ENCODE data around the gene CD247. TPM values are rescaled to one million over a fixed set of nuclear protein-coding genes. Genes with fewer than 3 reads are reported as not detected.

Gene CD247
- polyA plus RNA-seq, 1 of the 3 experiments (the other 2 are of a cell fraction), result 0.08 TPM

GRCh38 chr1:167454304-167454893 lies 63.9 kb downstream of the CD247 start:
- Histone ChIP-seq H4K20me1 (ENCODE audit: insufficient read depth) (no peaks in the 10 kb centered on the region), H3K4me2 (peak overlapping the region; percentile 98), H3K27me3 (ENCODE audit: insufficient read depth) (peaks cover 6% of the 10 kb centered on the region; the same call in 1 of the 2 replicates), H2AFZ (ENCODE audit: low read depth) (peak overlapping the region; percentile 97), H3F3A (replicated peaks; ENCODE audit: insufficient read depth) (no peaks in the 10 kb centered on the region), H3K9me2 (no peaks in the 10 kb centered on the region), H3K36me3 (replicated peaks in 1 of 2; ENCODE audit: control insufficient read depth in 1 of 2, insufficient read depth in 2 of 2, low read length in 1 of 2) (no peaks in the 10 kb centered on the region), H3K4me3 (ENCODE audit: low read depth in 2 of 2, low read length in 1 of 2) (peak overlapping the region; percentile 62 to 87), H3K79me2 (ENCODE audit: insufficient read depth) (no peaks in the 10 kb centered on the region), H3K4me1 (ENCODE audit: control insufficient read depth in 1 of 2, insufficient read depth in 2 of 2, low read depth in 1 of 2, low read length in 1 of 2) (peaks cover 0 to 8% of the 10 kb centered on the region in 2 experiments; a peak in 1 of 4 replicates), H3K9me3 (no peaks in the 10 kb centered on the region), H3K9ac (peak overlapping the region; percentile 71), H3K27ac (ENCODE audit: low read depth in 2 of 2, low read length in 1 of 2) (peak overlapping the region in 1 of 2 experiments; percentile 45; a peak in 1 of 4 replicates)
- DNase-seq, result no peak
- ChIA-PET POLR2A (interaction anchor here (0.6 to 1.5 kb wide), 4 partner anchors 10 to 480 kb away, joined by 3 to 4 read pairs (median 3); no protein-coding TSS in a partner anchor), CTCF (interaction anchor here (0.6 to 5.5 kb wide), 11 partner anchors 11 to 544 kb away, joined by 3 to 45 read pairs (median 4); no protein-coding TSS in a partner anchor)
- 55% methylated on average over 12 of the region's 19 CpGs for WGBS (ENCODE audit: low lambda C conversion rate)
- TF ChIP-seq RCOR1 (IDR thresholded peaks at IDR 0.05; ENCODE audit: low read length) (no peak), TEAD4 (IDR thresholded peaks at IDR 0.05; ENCODE audit: borderline replicate concordance, insufficient read depth) (no peak), PBX3 (IDR thresholded peaks at IDR 0.05) (no peak), TAF1 (IDR thresholded peaks at IDR 0.05; ENCODE audit: borderline replicate concordance, low read depth, low read length) (no peak), FOXJ3 (CRISPR knock-in tag; IDR thresholded peaks at IDR 0.05) (no peak), NRF1 (IDR thresholded peaks at IDR 0.05; ENCODE audit: low read depth, low read length) (no peak), REST (IDR thresholded peaks at IDR 0.05; ENCODE audit: low read depth, low read length) (no peak), FOSL2 (IDR thresholded peaks at IDR 0.05; ENCODE audit: borderline replicate concordance, low read depth) (no peak), MEF2A (IDR thresholded peaks at IDR 0.05; ENCODE audit: borderline replicate concordance, low read depth) (no peak), ELF1 (IDR thresholded peaks at IDR 0.05) (no peak), RFX5 (IDR thresholded peaks at IDR 0.05; ENCODE audit: low read length) (no peak), SMC3 (IDR thresholded peaks at IDR 0.05; ENCODE audit: low read depth, low read length) (no peak), RAD21 (IDR thresholded peaks at IDR 0.05; ENCODE audit: low read length) (no peak), MXI1 (IDR thresholded peaks at IDR 0.05; ENCODE audit: low read depth, low read length) (no peak)

All from SK-N-SH (cell line).